DOHH2 (cell line): ENCODE measurements around the gene CEBPZ.

Source experiments
- H3F3A ChIP-seq: fragments of 200-600 bp; sonication (generic), shearing (Covaris generic); 2 replicates; pipeline ENCODE4 v1.6.0; 2016; ENCODE audit warnings: antibody characterized with exemption, mild to moderate bottlenecking; ENCODE audit not compliant: control insufficient read depth, insufficient read depth
- H3K27ac ChIP-seq: fragments of 200-600 bp; sonication (generic); 2 replicates; pipeline ENCODE4 v1.5.1; 2014; ENCODE audit warnings: low read depth, mild to moderate bottlenecking, low read length, moderate library complexity
- H3K27me3 ChIP-seq: fragments of 200-600 bp; sonication (generic); 2 replicates; pipeline ENCODE4 v1.6.1; 2014; ENCODE audit warnings: mild to moderate bottlenecking, low read length, mixed read lengths; ENCODE audit not compliant: control insufficient read depth
- H3K36me3 ChIP-seq: fragments of 200-600 bp; sonication (generic); 2 replicates; pipeline ENCODE4 v1.6.1; 2014; ENCODE audit warnings: mild to moderate bottlenecking, low read length, moderate library complexity, mixed read lengths; ENCODE audit not compliant: control insufficient read depth
- H3K4me1 ChIP-seq: fragments of 200-600 bp; sonication (generic); 2 replicates; pipeline ENCODE4 v1.6.1; 2014; ENCODE audit warnings: mild to moderate bottlenecking, low read length, mixed read lengths; ENCODE audit not compliant: control insufficient read depth
- H3K4me2 ChIP-seq: fragments of 200-600 bp; sonication (generic); 2 replicates; pipeline ENCODE4 v1.6.0; 2014; ENCODE audit warnings: mild to moderate bottlenecking, low read length, moderate library complexity
- H3K4me3 ChIP-seq: fragments of 200-600 bp; sonication (generic); 2 replicates; pipeline ENCODE4 v1.5.1; 2014; ENCODE audit warnings: mild to moderate bottlenecking, low read length, mixed read lengths
- H3K79me2 ChIP-seq: fragments of 200-600 bp; sonication (generic); 2 replicates; pipeline ENCODE4 v1.6.1; 2014; ENCODE audit warnings: mild to moderate bottlenecking, low read length, mixed read lengths; ENCODE audit not compliant: control insufficient read depth
- H3K9me2 ChIP-seq: fragments of 200-600 bp; sonication (generic); replicated peaks from 2 replicates; pipeline ENCODE4 v1.6.1; 2014; ENCODE audit warnings: mild to moderate bottlenecking, low read length, mixed read lengths; ENCODE audit not compliant: control insufficient read depth
- H3K9me3 ChIP-seq: fragments of 200-600 bp; sonication (generic); 2 replicates; pipeline ENCODE4 v1.6.1; 2014; ENCODE audit warnings: antibody characterized with exemption, low read length, mixed read lengths; ENCODE audit not compliant: control insufficient read depth, insufficient read depth
- H4K20me1 ChIP-seq: fragments of 200-600 bp; sonication (generic); 2 replicates; pipeline ENCODE4 v1.6.0; 2014; ENCODE audit warnings: low read depth, mild to moderate bottlenecking, antibody characterized with exemption, low read length, moderate library complexity; ENCODE audit not compliant: control insufficient read depth, insufficient read depth
- CTCF ChIP-seq: fragments of 200-600 bp; sonication (generic); IDR thresholded peaks from one replicate; pipeline ENCODE4 v1.5.1; 2014; ENCODE audit warnings: antibody characterized with exemption, mild to moderate bottlenecking, low read depth, low read length; ENCODE audit not compliant: poor library complexity, severe bottlenecking
- EZH2phosphoT487 ChIP-seq: fragments of 200-600 bp; sonication (generic); IDR thresholded peaks from 2 replicates; pipeline ENCODE4 v1.6.1; 2017; ENCODE audit warnings: borderline replicate concordance, mild to moderate bottlenecking, antibody characterized with exemption, low read length, moderate library complexity, mixed read lengths

CEBPZ gene

GRCh38 chr2:37263839-37264238 is 32.4 kb upstream of the CEBPZ start:
- Histone ChIP-seq H3F3A (peaks cover 8% of the 10 kb centered on the region; the same call in 1 of the 2 replicates), H3K4me3 (no peak overlapping the region), H3K27me3 (no peaks in the 10 kb centered on the region), H3K4me2 (peak overlapping the region; percentile 54), H3K27ac (peak overlapping the region; percentile 48), H3K36me3 (peaks cover 53% of the 10 kb centered on the region), H3K9me3 (no peaks in the 10 kb centered on the region), H3K4me1 (peaks cover 24% of the 10 kb centered on the region), H3K79me2 (no peaks in the 10 kb centered on the region), H4K20me1 (no peaks in the 10 kb centered on the region), H3K9me2 (no peaks in the 10 kb centered on the region)
- peak; percentile 30 for TF ChIP-seq CTCF
- no peak for TF ChIP-seq EZH2phosphoT487

- peak overlapping the region; percentile 54 for H3K4me2 ChIP-seq
- H3K36me3 ChIP-seq = peaks cover 59% of the 10 kb centered on the region
- TF ChIP-seq CTCF (no peak), EZH2phosphoT487 (no peak)
- peaks cover 8% of the 10 kb centered on the region; the same call in 1 of the 2 replicates for H3F3A ChIP-seq
- H3K9me3 ChIP-seq = no peaks in the 10 kb centered on the region
- H4K20me1 ChIP-seq = no peaks in the 10 kb centered on the region
- H3K27ac ChIP-seq = peak overlapping the region; percentile 48
- H3K79me2 ChIP-seq = no peaks in the 10 kb centered on the region
- H3K4me3 ChIP-seq = peak overlapping the region; percentile 59
- no peaks in the 10 kb centered on the region for H3K27me3 ChIP-seq
- H3K4me1 ChIP-seq = peaks cover 24% of the 10 kb centered on the region
- H3K9me2 ChIP-seq = no peaks in the 10 kb centered on the region
Measured at GRCh38 chr2:37262522-37262921, 31.1 kb upstream of the CEBPZ start.

- no peaks in the 10 kb centered on the region for H4K20me1 ChIP-seq
- H3K27ac ChIP-seq = no peak overlapping the region
- no peaks in the 10 kb centered on the region for H3K79me2 ChIP-seq
- H3K4me1 ChIP-seq = no peaks in the 10 kb centered on the region
- H3K4me2 ChIP-seq = no peak overlapping the region
- H3K4me3 ChIP-seq = no peak overlapping the region
- peaks cover 96% of the 10 kb centered on the region for H3K36me3 ChIP-seq
- TF ChIP-seq CTCF = no peak
- no peak for TF ChIP-seq EZH2phosphoT487
- H3K27me3 ChIP-seq = no peaks in the 10 kb centered on the region
- peaks cover 3% of the 10 kb centered on the region; the same call in 1 of the 2 replicates for H3F3A ChIP-seq
- H3K9me3 ChIP-seq = no peaks in the 10 kb centered on the region
- no peaks in the 10 kb centered on the region for H3K9me2 ChIP-seq
Measured at GRCh38 chr2:37250869-37251740, 19.7 kb upstream of the CEBPZ start.
